Measurements from ENCODE around the gene SLC25A26.

GRCh38 chr3:66406163-66406562, 185.4 kb downstream of the SLC25A26 start:
- TF ChIP-seq CEBPB (IDR thresholded peaks at IDR 0.05; ENCODE audit: low read depth), result no peak
- no peak for TF ChIP-seq CTCF (IDR thresholded peaks at IDR 0.05 in 2 of 3, conservative IDR thresholded peaks at IDR 0.05 in 1 of 3; ENCODE audit: borderline replicate concordance in 1 of 3, insufficient read depth in 1 of 3, low read depth in 2 of 3, low read length in 2 of 3)
- TF ChIP-seq FOSL1 (IDR thresholded peaks at IDR 0.05; ENCODE audit: low read depth), result no peak
- TF ChIP-seq EZH2 (IDR thresholded peaks at IDR 0.05), result no peak
- no peak for TF ChIP-seq POLR2A (IDR thresholded peaks at IDR 0.05; ENCODE audit: borderline replicate concordance, extremely low read depth, insufficient read depth, insufficient read length)
- TF ChIP-seq ZFX (IDR thresholded peaks at IDR 0.05), result no peak
- TF ChIP-seq ATF3 (IDR thresholded peaks at IDR 0.05), result no peak
- no peak for TF ChIP-seq SRF (IDR thresholded peaks at IDR 0.05; ENCODE audit: low read depth)
- TF ChIP-seq POLR2AphosphoS5 (IDR thresholded peaks at IDR 0.05; ENCODE audit: low read depth, low read length), result no peak
- TF ChIP-seq ZNF274 (IDR thresholded peaks at IDR 0.05; ENCODE audit: low read depth, low read length), result no peak
- no peak for TF ChIP-seq TCF7L2 (IDR thresholded peaks at IDR 0.05; ENCODE audit: borderline replicate concordance, extremely low read depth, insufficient read depth, insufficient read length)
- no peak for TF ChIP-seq EGR1 (IDR thresholded peaks at IDR 0.05; ENCODE audit: low read depth)
- no peak for TF ChIP-seq RAD21 (IDR thresholded peaks at IDR 0.05; ENCODE audit: low read depth)

Measured in HCT116 (cell line).